ENCODE results near the gene FKRP.
A peak's percentile ranks its signal among the peaks of the same experiment; 100 is the strongest.
"Not testable (repeated sequence)": the region's sequence is repeated elsewhere in the genome, so short reads cannot be mapped to it uniquely, and the experiment has no call there.

Gene FKRP, protein sequence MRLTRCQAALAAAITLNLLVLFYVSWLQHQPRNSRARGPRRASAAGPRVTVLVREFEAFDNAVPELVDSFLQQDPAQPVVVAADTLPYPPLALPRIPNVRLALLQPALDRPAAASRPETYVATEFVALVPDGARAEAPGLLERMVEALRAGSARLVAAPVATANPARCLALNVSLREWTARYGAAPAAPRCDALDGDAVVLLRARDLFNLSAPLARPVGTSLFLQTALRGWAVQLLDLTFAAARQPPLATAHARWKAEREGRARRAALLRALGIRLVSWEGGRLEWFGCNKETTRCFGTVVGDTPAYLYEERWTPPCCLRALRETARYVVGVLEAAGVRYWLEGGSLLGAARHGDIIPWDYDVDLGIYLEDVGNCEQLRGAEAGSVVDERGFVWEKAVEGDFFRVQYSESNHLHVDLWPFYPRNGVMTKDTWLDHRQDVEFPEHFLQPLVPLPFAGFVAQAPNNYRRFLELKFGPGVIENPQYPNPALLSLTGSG

GRCh38 chr19:46745521-46746280, at the start of gene FKRP:
Gene FKRP, plus strand, starts transcription at chr19:46746057. Its CDS starts 9,394 bp downstream, at chr19:46755451.
- peaks cover 56% of the 10 kb centered on the region for H3K4me1 Mint-ChIP-seq (ENCODE audit: low read depth)
- H3K27me3 Mint-ChIP-seq, result no peaks in the 10 kb centered on the region
- H3K36me3 Mint-ChIP-seq (ENCODE audit: low read depth), result peaks cover 21% of the 10 kb centered on the region
- no peaks in the 10 kb centered on the region for H3K9me3 Mint-ChIP-seq
- H3K4me3 Mint-ChIP-seq, result peak within 1 kb of the TSS; percentile 94
- peak within 1 kb of the TSS; percentile 93 for H3K27ac Mint-ChIP-seq

- Mint-ChIP-seq H3K27ac (no peak overlapping the region), H3K36me3 (ENCODE audit: low read depth) (peaks cover 67% of the 10 kb centered on the region), H3K4me3 (no peak overlapping the region), H3K4me1 (ENCODE audit: low read depth) (no peaks in the 10 kb centered on the region), H3K9me3 (no peaks in the 10 kb centered on the region), H3K27me3 (no peaks in the 10 kb centered on the region)
Observed at GRCh38 chr19:46696866-46697203, 49.0 kb upstream of the FKRP start.

DNA sequence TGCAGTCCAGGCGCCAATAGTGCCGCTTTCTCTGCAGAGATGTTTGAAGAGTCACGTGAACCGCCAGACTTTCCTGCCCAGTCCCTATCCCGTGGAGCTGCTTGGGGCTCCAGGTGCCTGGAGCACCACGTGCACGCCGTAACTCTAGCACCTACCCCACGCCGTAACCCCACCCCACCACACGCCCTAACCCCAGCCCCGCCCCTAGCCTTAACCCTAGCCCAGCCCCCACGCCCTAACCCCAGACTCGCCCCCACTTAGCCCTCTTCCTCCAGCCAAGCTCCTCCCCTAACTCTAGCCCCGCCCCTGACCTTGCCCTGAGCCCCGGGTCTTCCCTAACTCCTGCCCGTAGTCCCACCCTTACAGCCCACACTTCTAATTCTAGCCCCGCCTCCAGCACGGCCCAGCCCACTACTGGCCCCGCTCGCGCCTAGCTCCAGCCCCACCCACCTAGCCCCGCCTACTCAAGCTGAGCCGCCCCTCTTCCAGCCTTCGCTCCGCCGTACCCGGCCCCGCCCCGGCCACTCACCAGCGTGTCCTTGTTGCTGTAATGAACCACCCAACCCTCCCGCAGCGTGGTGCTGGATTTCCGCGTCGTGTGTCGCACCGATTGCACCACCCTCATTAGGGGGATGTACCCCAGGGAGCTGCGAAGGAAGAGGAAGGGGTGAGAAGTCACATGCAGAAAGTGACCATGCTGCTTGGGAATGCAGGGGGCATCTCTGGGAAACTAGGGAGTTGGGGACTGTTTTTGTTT, 48.5 kb upstream of the FKRP start:
- H3K27me3 Mint-ChIP-seq, result no peaks in the 10 kb centered on the region
- no peaks in the 10 kb centered on the region for H3K9me3 Mint-ChIP-seq
- H3K36me3 Mint-ChIP-seq (ENCODE audit: low read depth), result peaks cover 62% of the 10 kb centered on the region
- H3K4me1 Mint-ChIP-seq (ENCODE audit: low read depth), result no peaks in the 10 kb centered on the region
- H3K27ac Mint-ChIP-seq, result no peak overlapping the region
- no peak overlapping the region for H3K4me3 Mint-ChIP-seq

GRCh38 chr19:46698395-46699321, 47.2 kb upstream of the FKRP start:
- peaks cover 51% of the 10 kb centered on the region for H3K36me3 Mint-ChIP-seq (ENCODE audit: low read depth)
- no peak overlapping the region for H3K27ac Mint-ChIP-seq
- no peak overlapping the region for H3K4me3 Mint-ChIP-seq
- no peaks in the 10 kb centered on the region for H3K27me3 Mint-ChIP-seq
- H3K4me1 Mint-ChIP-seq (ENCODE audit: low read depth), result no peaks in the 10 kb centered on the region
- H3K9me3 Mint-ChIP-seq, result no peaks in the 10 kb centered on the region

DNA sequence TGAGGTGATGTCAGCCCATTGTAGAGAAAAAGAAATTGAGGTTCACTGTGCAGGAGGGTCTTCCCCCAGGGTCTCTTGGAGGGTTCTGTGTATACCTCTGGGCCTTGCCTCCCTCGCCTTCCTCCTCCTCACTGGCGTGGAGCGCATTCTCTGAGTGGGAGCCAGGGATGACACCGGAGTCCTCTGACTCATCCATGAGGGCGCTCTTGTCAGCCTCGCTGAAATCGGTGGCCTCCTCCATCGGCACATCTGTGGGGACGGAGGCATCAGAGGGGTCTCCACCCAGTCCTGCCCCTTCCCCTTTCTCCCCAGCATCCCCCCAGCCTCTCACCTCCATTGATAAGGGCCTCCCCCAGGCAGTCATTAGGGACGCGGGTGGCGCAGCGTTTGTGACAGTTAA, 45.2 kb upstream of the FKRP start:
- H3K9me3 Mint-ChIP-seq, result no peaks in the 10 kb centered on the region
- H3K27me3 Mint-ChIP-seq, result no peaks in the 10 kb centered on the region
- no peak overlapping the region for H3K4me3 Mint-ChIP-seq
- H3K27ac Mint-ChIP-seq, result no peak overlapping the region
- no peaks in the 10 kb centered on the region for H3K4me1 Mint-ChIP-seq (ENCODE audit: low read depth)
- H3K36me3 Mint-ChIP-seq (ENCODE audit: low read depth), result peaks cover 46% of the 10 kb centered on the region

DNA sequence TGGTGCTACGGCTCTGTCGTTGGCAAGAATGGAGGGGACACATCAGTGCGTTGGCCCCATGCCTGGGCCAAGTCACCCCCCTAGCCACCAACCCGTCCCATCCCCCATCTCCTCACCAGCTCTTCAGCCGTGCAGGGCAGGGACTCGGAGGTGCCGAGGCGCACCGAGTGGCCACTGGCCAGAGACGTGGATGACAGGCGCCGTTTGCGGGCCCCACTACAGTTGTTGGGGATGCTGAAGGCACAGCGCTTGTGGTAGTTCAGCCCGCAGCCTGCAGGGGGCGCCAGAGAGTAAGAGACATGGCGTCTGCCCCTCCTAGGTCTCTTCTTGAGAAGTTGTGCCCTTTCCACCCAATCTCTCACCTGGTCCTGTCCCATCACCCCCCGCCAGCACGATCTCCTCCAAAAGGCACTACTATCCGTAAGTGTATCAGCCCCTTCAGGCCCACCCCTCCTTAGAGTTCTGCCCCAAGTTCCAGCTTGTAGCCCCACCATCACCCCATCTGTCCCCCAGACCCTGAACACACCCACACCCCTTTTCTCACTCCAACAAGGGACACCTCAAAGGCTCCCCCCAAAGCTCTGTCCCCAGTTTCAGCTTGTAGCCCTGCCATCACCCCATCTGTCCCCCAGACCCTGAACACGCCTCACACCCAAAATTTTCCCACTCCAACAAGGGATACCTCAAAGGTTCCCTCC, 41.3 kb upstream of the FKRP start:
- no peaks in the 10 kb centered on the region for H3K27me3 Mint-ChIP-seq
- H3K9me3 Mint-ChIP-seq, result no peaks in the 10 kb centered on the region
- no peak overlapping the region for H3K4me3 Mint-ChIP-seq
- peaks cover 38% of the 10 kb centered on the region for H3K36me3 Mint-ChIP-seq (ENCODE audit: low read depth)
- H3K27ac Mint-ChIP-seq, result no peak overlapping the region
- H3K4me1 Mint-ChIP-seq (ENCODE audit: low read depth), result no peaks in the 10 kb centered on the region

DNA sequence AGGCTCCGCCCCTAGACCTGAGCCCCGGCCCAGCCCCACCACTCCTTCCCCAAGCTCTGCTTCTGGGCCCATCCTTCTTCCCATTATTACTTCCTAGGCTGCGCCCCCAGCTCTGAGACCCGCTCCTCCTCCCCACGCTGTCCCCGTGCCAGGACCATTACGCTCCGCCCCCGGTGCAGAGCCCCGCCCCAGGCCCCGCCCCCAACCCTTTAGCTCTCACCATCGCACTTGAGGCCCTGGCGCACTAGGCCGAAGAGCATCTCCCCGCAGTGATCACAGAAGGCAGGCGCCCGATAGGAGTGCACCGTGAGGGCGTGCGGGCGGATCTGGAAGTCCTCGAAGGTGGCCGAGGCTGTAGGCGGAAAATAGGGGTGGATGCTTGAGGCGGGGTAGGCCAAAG, 35.2 kb upstream of the FKRP start:
- Mint-ChIP-seq H3K9me3 (no peaks in the 10 kb centered on the region), H3K4me1 (ENCODE audit: low read depth) (peaks cover 15% of the 10 kb centered on the region), H3K36me3 (ENCODE audit: low read depth) (peaks cover 31% of the 10 kb centered on the region), H3K27me3 (no peaks in the 10 kb centered on the region), H3K4me3 (no peak overlapping the region), H3K27ac (no peak overlapping the region)

DNA sequence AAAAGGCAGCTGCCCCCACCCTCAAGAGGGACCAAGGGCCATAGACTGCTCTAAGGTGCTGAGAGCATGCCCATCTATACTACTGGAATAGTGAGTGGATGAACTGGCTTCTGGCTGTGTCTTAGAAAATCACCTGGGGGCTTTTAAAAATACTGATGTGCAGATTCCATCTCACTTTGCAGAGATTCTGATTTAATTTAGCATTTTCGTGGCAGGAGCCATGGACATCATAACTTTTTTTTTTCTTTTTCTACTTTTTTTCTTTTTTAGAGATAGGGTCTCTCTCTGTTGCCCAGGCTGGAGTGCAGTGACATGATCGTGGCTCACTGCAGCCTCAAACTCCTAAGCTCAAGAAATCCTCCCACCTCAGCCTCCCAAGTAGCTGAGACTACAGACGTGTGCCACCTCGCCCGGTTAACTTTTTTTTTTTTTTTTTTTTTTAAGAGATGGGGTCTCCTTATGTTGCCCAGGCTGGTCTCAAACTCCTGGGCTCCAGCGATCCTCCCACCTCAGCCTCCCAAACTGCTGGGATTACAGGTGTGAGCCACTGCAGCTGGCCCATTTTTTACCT, 33.0 kb upstream of the FKRP start:
- H3K4me3 Mint-ChIP-seq, H3K27me3 Mint-ChIP-seq, H3K9me3 Mint-ChIP-seq: not testable (repeated sequence)
- Mint-ChIP-seq H3K4me1 (ENCODE audit: low read depth) (peaks cover 19% of the 10 kb centered on the region), H3K36me3 (ENCODE audit: low read depth) (peaks cover 17% of the 10 kb centered on the region), H3K27ac (peak overlapping the region; percentile 89)

DNA sequence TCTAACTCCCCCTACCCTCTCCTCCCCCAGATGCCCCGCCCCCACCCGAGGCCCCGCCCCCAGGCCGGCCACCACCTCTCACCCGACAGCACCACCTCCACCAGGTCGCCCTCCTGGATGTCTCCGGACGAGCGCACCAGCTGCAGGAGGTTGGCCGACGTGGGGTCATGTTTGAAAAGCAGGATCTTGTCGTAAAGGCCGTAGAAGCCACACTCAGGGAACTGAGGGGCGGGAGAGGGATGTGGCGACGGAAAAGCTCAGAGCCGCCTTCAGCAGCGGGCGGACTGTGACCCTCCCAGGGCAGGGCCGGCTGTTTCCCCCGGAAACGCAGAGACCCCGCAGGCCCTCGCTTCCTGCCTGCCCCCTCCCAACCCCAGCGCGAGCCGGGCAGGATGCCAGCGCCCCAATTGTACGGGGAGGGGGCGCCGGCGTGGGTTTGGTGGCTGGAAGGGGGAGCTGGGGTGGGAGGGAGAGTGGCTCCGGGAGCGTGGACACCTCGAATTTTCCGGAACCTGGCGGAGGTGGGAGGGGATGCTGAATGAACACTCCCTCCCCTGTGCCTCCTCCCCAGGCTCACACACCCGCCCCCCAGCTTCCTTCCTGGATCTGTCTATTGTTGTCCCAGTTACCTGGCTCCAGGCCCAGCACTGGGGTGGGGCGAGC, 31.9 kb upstream of the FKRP start:
- H3K27me3 Mint-ChIP-seq, result no peaks in the 10 kb centered on the region
- peaks cover 29% of the 10 kb centered on the region for H3K4me1 Mint-ChIP-seq (ENCODE audit: low read depth)
- H3K4me3 Mint-ChIP-seq, result peak overlapping the region; percentile 92
- peak overlapping the region; percentile 89 for H3K27ac Mint-ChIP-seq
- H3K36me3 Mint-ChIP-seq (ENCODE audit: low read depth), result peaks cover 13% of the 10 kb centered on the region
- H3K9me3 Mint-ChIP-seq, result no peaks in the 10 kb centered on the region

- H3K4me3 Mint-ChIP-seq, result peak overlapping the region; percentile 92
- H3K4me1 Mint-ChIP-seq (ENCODE audit: low read depth), result peaks cover 36% of the 10 kb centered on the region
- H3K36me3 Mint-ChIP-seq (ENCODE audit: low read depth), result peaks cover 18% of the 10 kb centered on the region
Observed at GRCh38 chr19:46714444-46715106, 31.3 kb upstream of the FKRP start.

DNA sequence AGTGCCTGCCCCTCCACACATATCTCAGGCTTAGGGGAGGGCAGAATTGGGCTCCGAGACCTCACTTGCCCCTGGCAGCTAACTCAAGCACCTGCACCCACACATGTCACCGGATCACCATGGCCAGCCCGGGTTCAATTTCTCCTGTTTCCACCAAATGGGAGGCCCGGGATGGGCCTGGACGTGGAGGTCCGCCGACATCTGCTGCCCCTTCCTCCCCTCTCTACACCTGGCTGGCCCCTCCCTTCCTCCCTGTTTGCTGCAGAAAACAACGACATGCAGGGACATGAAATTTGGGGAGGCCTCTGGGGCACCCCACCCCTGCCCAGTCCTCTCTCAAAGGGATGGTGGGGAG, 30.3 kb upstream of the FKRP start:
- no peaks in the 10 kb centered on the region for H3K27me3 Mint-ChIP-seq
- peak overlapping the region; percentile 89 for H3K27ac Mint-ChIP-seq
- H3K4me1 Mint-ChIP-seq (ENCODE audit: low read depth), result peaks cover 39% of the 10 kb centered on the region
- peaks cover 17% of the 10 kb centered on the region for H3K36me3 Mint-ChIP-seq (ENCODE audit: low read depth)
- peak overlapping the region; percentile 92 for H3K4me3 Mint-ChIP-seq
- no peaks in the 10 kb centered on the region for H3K9me3 Mint-ChIP-seq

More at GRCh38 chr19:46714444-46715106, 31.3 kb upstream of the FKRP start:
- Mint-ChIP-seq H3K9me3 (no peaks in the 10 kb centered on the region), H3K27ac (peak overlapping the region; percentile 89), H3K27me3 (no peaks in the 10 kb centered on the region)

DNA sequence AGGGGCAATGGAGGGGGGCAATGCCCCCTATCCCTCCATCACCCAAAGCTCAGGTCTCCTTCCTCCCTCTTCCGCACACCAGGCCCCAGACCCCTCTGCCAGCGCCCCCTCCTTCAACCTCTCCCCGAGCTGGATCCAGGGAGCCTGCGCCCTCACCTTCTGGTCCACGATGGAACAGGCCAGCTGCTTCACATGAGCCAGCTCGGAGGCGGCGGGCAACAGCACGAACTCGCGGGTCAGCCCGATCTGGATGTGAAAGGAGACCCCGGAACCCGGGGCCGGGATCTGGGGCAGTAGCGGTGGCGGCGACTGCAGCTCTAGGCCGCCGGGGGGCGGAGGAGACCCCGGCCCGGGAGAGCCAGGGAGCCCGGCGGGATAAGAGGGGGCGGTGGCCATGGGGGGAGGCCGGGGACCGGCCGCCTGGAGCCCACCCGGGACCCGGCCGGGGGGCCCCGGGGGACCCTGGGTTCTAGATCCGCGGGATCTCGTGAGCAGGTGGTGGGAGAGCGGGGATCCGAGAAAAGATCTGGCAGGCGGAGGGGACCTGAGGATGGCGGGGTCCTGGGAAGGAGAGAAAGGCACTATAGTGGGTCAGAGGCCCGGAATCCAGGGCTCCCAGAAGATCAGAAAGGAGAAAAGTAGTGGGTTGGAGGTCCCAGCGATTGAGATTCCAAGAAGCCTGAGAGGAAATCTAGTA, 29.7 kb upstream of the FKRP start:
- H3K9me3 Mint-ChIP-seq, result no peaks in the 10 kb centered on the region
- peaks cover 42% of the 10 kb centered on the region for H3K4me1 Mint-ChIP-seq (ENCODE audit: low read depth)
- H3K27me3 Mint-ChIP-seq, result no peaks in the 10 kb centered on the region
- H3K4me3 Mint-ChIP-seq, result peak overlapping the region; percentile 92
- peak overlapping the region; percentile 89 for H3K27ac Mint-ChIP-seq
- peaks cover 18% of the 10 kb centered on the region for H3K36me3 Mint-ChIP-seq (ENCODE audit: low read depth)

All from stimulated activated naive CD8-positive, alpha-beta T cell treated with anti-CD3 and anti-CD28 coated beads, Interleukin-15, Interleukin-2, amounts not matched to agents 100 ng/mL and 50 ng/mL, for 24 hours (primary cell).